Muscle layer of colon (tissue), 2 donors: ENCODE data around the gene PMM2.
A peak's percentile ranks its signal among the peaks of the same experiment; 100 is the strongest.
"Not testable (repeated sequence)": the region's sequence is repeated elsewhere in the genome, so short reads cannot be mapped to it uniquely, and the experiment has no call there.

Source experiments
- H3K27ac ChIP-seq: one replicate; pipeline ENCODE4 v1.7.0; 2013; ENCODE audit warnings: low read depth, mild to moderate bottlenecking, low read length, moderate library complexity
- H3K27me3 ChIP-seq, 2 donors: one replicate each; pipeline ENCODE4 v1.7.0; 2013; ENCODE audit warnings: low read length in 2 of 2, mild to moderate bottlenecking in 2 of 2; ENCODE audit not compliant: insufficient read depth in 2 of 2, control insufficient read depth in 1 of 2
- H3K36me3 ChIP-seq: one replicate; pipeline ENCODE4 v1.7.0; 2013; ENCODE audit warnings: mild to moderate bottlenecking, low read length; ENCODE audit not compliant: insufficient read depth
- H3K4me1 ChIP-seq: one replicate; pipeline ENCODE4 v1.7.0; 2013; ENCODE audit warnings: mild to moderate bottlenecking, low read length; ENCODE audit not compliant: insufficient read depth
- H3K4me3 ChIP-seq, 2 donors: one replicate each; pipeline ENCODE4 v1.7.0; 2013; ENCODE audit warnings: low read length in 2 of 2, low read depth in 1 of 2, mild to moderate bottlenecking in 1 of 2, moderate library complexity in 1 of 2
- H3K9ac ChIP-seq: one replicate; pipeline ENCODE4 v1.7.0; 2013; ENCODE audit warnings: low read length
- H3K9me3 ChIP-seq: one replicate; pipeline ENCODE4 v1.7.0; 2013; ENCODE audit warnings: mild to moderate bottlenecking, low read length
- donor health status: abdominal sarcoma.
- donor health status: Adenocarcinoma of cecum.

PMM2 gene

DNA sequence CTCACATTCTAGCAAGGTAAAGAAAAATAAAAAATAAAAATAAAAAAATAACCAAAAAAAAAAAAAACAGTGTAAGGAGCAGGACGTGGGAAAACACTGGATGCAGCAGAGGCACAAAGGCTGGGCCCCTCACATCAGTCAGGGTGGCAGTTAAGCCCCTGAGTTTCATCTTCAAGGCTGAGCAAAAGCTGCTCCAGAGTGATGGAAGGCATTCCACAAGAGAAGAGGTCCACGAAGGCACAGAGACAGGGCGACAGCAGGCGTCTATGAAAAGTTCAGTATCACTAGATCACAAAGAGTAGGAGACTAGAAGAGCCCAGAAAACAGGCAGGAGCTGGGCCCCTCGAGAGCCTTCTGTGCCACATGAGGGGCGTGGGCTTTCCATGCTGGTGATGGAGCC is 12.2 kb upstream of the PMM2 start:
- Histone ChIP-seq H3K4me1 (no peaks in the 10 kb centered on the region), H3K4me3 (no peak overlapping the region), H3K9ac (no peak overlapping the region), H3K36me3 (no peaks in the 10 kb centered on the region), H3K9me3 (no peaks in the 10 kb centered on the region), H3K27me3 (no peaks in the 10 kb centered on the region), H3K27ac (no peak overlapping the region)

DNA sequence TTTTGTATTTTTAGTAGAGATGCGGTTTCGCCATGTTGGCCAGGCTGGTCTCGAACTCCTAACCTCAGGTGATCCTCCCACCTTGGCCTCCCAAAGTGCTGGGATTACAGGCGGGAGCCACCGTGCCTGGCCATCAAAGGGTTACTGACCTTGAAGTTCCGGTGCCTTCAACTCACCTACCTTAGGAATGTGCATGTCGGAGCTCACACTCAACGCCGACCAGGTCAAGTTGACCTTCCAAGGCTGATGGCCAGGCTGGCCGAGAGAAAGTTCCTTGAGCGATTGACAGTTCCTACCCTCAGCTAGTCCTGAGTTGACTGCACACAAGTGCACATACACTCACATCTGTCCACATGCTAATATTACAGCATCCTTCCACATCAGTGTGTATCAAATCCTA is 11.3 kb upstream of the PMM2 start:
- H3K27me3 ChIP-seq, H3K36me3 ChIP-seq, H3K9me3 ChIP-seq, H3K9ac ChIP-seq, H3K27ac ChIP-seq, H3K4me3 ChIP-seq, H3K4me1 ChIP-seq: not testable (repeated sequence)

DNA sequence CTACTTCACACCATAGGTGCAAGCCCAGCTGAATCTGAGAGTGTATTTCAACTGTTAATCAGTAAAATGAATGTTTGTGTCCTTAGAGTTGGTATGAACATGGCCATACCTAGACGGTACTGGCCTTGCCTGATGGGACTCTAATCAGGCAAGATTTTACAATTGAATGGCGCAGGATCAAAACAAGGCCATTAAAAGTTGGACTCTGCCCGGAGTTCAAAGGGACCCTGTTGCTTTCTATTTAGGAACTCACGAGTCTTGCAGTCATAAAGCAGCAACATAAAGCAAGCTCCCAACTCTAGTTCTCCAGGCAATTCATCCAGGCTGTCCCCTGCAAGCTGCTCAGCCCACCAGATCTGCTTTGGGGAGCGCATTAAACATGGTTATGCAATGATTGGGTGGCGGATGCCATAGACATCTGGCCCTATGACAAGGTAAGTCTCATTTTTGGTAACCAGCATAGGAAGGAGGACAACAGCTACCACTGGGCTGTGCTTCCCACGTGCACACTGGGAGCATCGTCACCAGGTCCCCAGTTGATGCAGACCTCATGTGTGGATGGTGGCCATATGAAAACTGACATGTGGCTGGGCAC is 9.0 kb upstream of the PMM2 start:
- no peaks in the 10 kb centered on the region for H3K4me1 ChIP-seq
- H3K4me3 ChIP-seq = no peak overlapping the region
- H3K9me3 ChIP-seq = no peaks in the 10 kb centered on the region
- no peaks in the 10 kb centered on the region for H3K27me3 ChIP-seq
- peaks cover 8% of the 10 kb centered on the region for H3K36me3 ChIP-seq
- H3K9ac ChIP-seq = no peak overlapping the region
- H3K27ac ChIP-seq = no peak overlapping the region

- Histone ChIP-seq H3K27me3 (no peaks in the 10 kb centered on the region), H3K36me3 (peaks cover 8% of the 10 kb centered on the region), H3K27ac (no peak overlapping the region), H3K9ac (no peak overlapping the region), H3K9me3 (no peaks in the 10 kb centered on the region), H3K4me3 (no peak overlapping the region), H3K4me1 (peaks cover 21% of the 10 kb centered on the region)
Measured at GRCh38 chr16:8795091-8795490, 2.5 kb upstream of the PMM2 start.

- peaks cover 8% of the 10 kb centered on the region for H3K36me3 ChIP-seq
Measured at GRCh38 chr16:8795818-8796217, 1.8 kb upstream of the PMM2 start.

GRCh38 chr16:8796469-8797363 is 923 bp upstream of the PMM2 start:
- H3K4me1 ChIP-seq = peaks cover 21% of the 10 kb centered on the region
- no peaks in the 10 kb centered on the region for H3K27me3 ChIP-seq
- H3K36me3 ChIP-seq = peaks cover 9% of the 10 kb centered on the region
- peak overlapping the region; percentile 84 to 98 for H3K4me3 ChIP-seq
- H3K9ac ChIP-seq = peak overlapping the region; percentile 75
- peak overlapping the region; percentile 67 for H3K27ac ChIP-seq
- no peaks in the 10 kb centered on the region for H3K9me3 ChIP-seq

More at GRCh38 chr16:8795818-8796217, 1.8 kb upstream of the PMM2 start:
- Histone ChIP-seq H3K4me3 (peak overlapping the region in 1 of 2 donors; percentile 98), H3K4me1 (peaks cover 21% of the 10 kb centered on the region), H3K9ac (no peak overlapping the region), H3K27ac (no peak overlapping the region), H3K27me3 (no peaks in the 10 kb centered on the region), H3K9me3 (no peaks in the 10 kb centered on the region)

- Histone ChIP-seq H3K9ac (peak overlapping the region; percentile 44), H3K27me3 (no peaks in the 10 kb centered on the region), H3K9me3 (no peaks in the 10 kb centered on the region), H3K4me3 (peak overlapping the region; percentile 84 to 98), H3K27ac (peak overlapping the region; percentile 67), H3K4me1 (peaks cover 21% of the 10 kb centered on the region), H3K36me3 (peaks cover 15% of the 10 kb centered on the region)
Measured at GRCh38 chr16:8798174-8798527, 512 bp downstream of the PMM2 start.

DNA sequence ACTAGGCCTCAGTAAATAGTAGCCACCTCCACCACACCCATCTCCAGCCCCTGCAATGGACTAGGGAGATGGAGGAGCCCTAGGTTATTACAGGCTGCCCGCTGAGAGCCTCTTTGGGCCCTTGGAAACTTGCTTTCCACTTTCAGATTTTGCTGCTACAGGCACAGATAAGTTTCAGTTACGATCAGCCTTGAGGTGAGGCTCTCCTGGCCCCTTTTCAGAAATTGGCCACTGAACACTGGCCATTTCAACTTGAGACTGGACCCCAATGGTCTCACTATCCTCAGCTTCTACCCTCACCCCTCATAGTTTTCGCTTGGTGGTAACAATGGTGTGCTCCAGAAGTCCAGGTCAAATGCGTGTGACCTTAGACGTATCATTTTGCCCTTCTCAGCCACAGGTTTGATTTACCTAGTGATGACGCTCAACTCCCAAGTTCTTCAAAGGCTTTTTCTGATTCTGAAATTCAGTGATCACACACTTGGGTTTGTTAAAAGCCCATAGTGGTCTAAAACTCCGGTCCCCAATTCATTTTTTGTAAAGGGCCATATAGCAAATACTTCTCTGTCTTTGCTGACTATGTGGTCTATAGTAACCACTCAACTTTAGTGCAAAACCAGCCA is 1.0 kb downstream of the PMM2 start:
- Histone ChIP-seq H3K27me3 (no peaks in the 10 kb centered on the region), H3K9ac (peak overlapping the region; percentile 44), H3K4me1 (peaks cover 21% of the 10 kb centered on the region), H3K9me3 (no peaks in the 10 kb centered on the region), H3K36me3 (peaks cover 17% of the 10 kb centered on the region), H3K4me3 (peak overlapping the region; percentile 84 to 98), H3K27ac (no peak overlapping the region)

- Histone ChIP-seq H3K36me3 (peaks cover 28% of the 10 kb centered on the region), H3K9me3 (no peaks in the 10 kb centered on the region), H3K9ac (no peak overlapping the region), H3K27me3 (no peaks in the 10 kb centered on the region), H3K27ac (no peak overlapping the region), H3K4me3 (no peak overlapping the region), H3K4me1 (peaks cover 15% of the 10 kb centered on the region)
Measured at GRCh38 chr16:8801701-8802100, 4.1 kb downstream of the PMM2 start.

- H3K36me3 ChIP-seq = peaks cover 46% of the 10 kb centered on the region
- not testable (repeated sequence) for H3K9ac ChIP-seq, H3K4me1 ChIP-seq, H3K4me3 ChIP-seq, H3K27me3 ChIP-seq, H3K27ac ChIP-seq, H3K9me3 ChIP-seq
Measured at GRCh38 chr16:8803733-8804132, 6.1 kb downstream of the PMM2 start.

DNA sequence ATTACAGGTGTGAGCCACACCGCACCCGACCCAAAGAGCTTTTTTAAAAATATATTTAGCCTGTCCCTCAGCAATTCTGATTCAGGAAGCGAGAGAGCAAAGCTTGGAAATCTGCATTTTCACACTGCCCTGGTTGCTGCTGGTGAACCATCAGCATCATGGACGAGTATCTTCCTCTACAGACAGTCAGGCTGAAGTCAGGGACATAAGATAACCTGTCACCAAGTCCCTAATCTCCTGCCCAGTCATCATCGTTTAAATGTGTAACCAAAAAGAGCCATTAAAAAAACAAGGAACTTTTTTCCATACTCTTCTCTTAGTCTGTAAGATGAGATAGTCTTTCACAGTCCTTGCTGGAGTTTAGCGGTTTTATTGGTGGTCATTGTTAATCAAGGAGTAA is 6.7 kb downstream of the PMM2 start:
- Histone ChIP-seq H3K4me1 (peaks cover under 1% of the 10 kb centered on the region), H3K9me3 (no peaks in the 10 kb centered on the region), H3K4me3 (no peak overlapping the region), H3K9ac (no peak overlapping the region), H3K27ac (no peak overlapping the region), H3K27me3 (no peaks in the 10 kb centered on the region), H3K36me3 (peaks cover 52% of the 10 kb centered on the region)
